SK-N-SH (cell line): ENCODE results near the gene TMEM44. TPM values are rescaled to one million over a fixed set of nuclear protein-coding genes. Genes with fewer than 3 reads are reported as not detected.

Experiments
- CTCF ChIA-PET: fragments of 300-600, 350-600 bp; formaldehyde crosslinking; extraction: SDS; loops from one replicate; lab custom pipeline; 2021; lab: Yijun Ruan, JAX
- POLR2A ChIA-PET: fragments of 350-600 bp; sonication (Branson Sonifier 250); formaldehyde crosslinking; extraction: SDS; loops from one replicate; lab custom pipeline; 2020; ENCODE audit warnings: antibody characterized with exemption, inconsistent platforms; lab: Yijun Ruan, JAX
- DNase-seq: peaks from one replicate; pipeline ENCODE4 v3.0.0; 2012
- H2AFZ ChIP-seq: fragments of 200-600 bp; sonication (generic); 2 replicates; pipeline ENCODE4 v1.8.1; 2016; ENCODE audit warnings: antibody characterized with exemption, mild to moderate bottlenecking, low read depth
- H3F3A ChIP-seq: fragments of 200-600 bp; sonication (generic); replicated peaks from 2 replicates; pipeline ENCODE3; 2016; ENCODE audit warnings: antibody characterized with exemption, mild to moderate bottlenecking; ENCODE audit not compliant: insufficient read depth
- H3K27ac ChIP-seq, 2 experiments: fragments of 200-500 bp in 1 of 2; fragments of 200-600 bp in 1 of 2; sonication (Bioruptor generic) in 1 of 2; sonication (generic), shearing (Covaris generic) in 1 of 2; 2 replicates each; pipeline versions ENCODE4 v1.5.1 to v1.6.1; 2014 to 2016; ENCODE audit warnings: low read depth in 2 of 2, inconsistent platforms in 1 of 2, low read length in 1 of 2, mild to moderate bottlenecking in 1 of 2, mixed read lengths in 1 of 2
- H3K27me3 ChIP-seq: fragments of 200-600 bp; sonication (generic), shearing (Covaris generic); 2 replicates; pipeline ENCODE4 v1.6.1; 2016; ENCODE audit warnings: mixed run types; ENCODE audit not compliant: insufficient read depth
- H3K36me3 ChIP-seq, 2 experiments: fragments of 200-500 bp in 1 of 2; fragments of 200-600 bp in 1 of 2; sonication (Bioruptor generic) in 1 of 2; sonication (generic) in 1 of 2; replicated peaks in 1 of 2; 2 replicates each; pipeline versions ENCODE3 to v1.5.1; 2014 to 2016; ENCODE audit warnings: low read length in 1 of 2, mild to moderate bottlenecking in 1 of 2; ENCODE audit not compliant: insufficient read depth in 2 of 2, control insufficient read depth in 1 of 2
- H3K4me1 ChIP-seq, 2 experiments: fragments of 200-500 bp in 1 of 2; fragments of 200-600 bp in 1 of 2; sonication (Bioruptor generic) in 1 of 2; sonication (generic), shearing (Covaris generic) in 1 of 2; 2 replicates each; pipeline versions ENCODE4 v1.5.1 to v1.6.1; 2014 to 2016; ENCODE audit warnings: low read depth in 1 of 2, low read length in 1 of 2, mixed run types in 1 of 2; ENCODE audit not compliant: insufficient read depth in 2 of 2, control insufficient read depth in 1 of 2
- H3K4me2 ChIP-seq: fragments of 200-600 bp; sonication (generic), shearing (Covaris generic); 2 replicates; pipeline ENCODE4 v1.6.1; 2017; ENCODE audit warnings: mixed run types
- H3K4me3 ChIP-seq, 2 experiments: fragments of 200-500 bp in 1 of 2; fragments of 200-600 bp in 1 of 2; sonication (Bioruptor generic) in 1 of 2; sonication (generic), shearing (Covaris generic) in 1 of 2; 2 replicates each; pipeline versions ENCODE4 v1.5.1 to v1.8.1; 2014 to 2016; ENCODE audit warnings: low read depth in 2 of 2, inconsistent platforms in 1 of 2, low read length in 1 of 2, mild to moderate bottlenecking in 1 of 2, mixed read lengths in 1 of 2, moderate library complexity in 1 of 2
- H3K79me2 ChIP-seq: fragments of 200-600 bp; sonication (generic); 2 replicates; pipeline ENCODE4 v1.8.1; 2017; ENCODE audit warnings: mild to moderate bottlenecking; ENCODE audit not compliant: insufficient read depth
- H3K9ac ChIP-seq: fragments of 200-600 bp; sonication (generic); 2 replicates; pipeline ENCODE4 v1.6.1; 2017; ENCODE audit warnings: mixed run types
- H3K9me2 ChIP-seq: fragments of 200-600 bp; sonication (generic); 2 replicates; pipeline ENCODE4 v1.6.1; 2017; ENCODE audit warnings: mixed run types
- H3K9me3 ChIP-seq: fragments of 200-600 bp; sonication (generic); 2 replicates; pipeline ENCODE4 v1.6.1; 2017; ENCODE audit warnings: mixed run types, mild to moderate bottlenecking, moderate library complexity
- H4K20me1 ChIP-seq: fragments of 200-600 bp; sonication (generic); 2 replicates; pipeline ENCODE4 v1.6.1; 2017; ENCODE audit warnings: mild to moderate bottlenecking, mixed run types; ENCODE audit not compliant: insufficient read depth
- ELF1 ChIP-seq: IDR thresholded peaks from 2 replicates; pipeline ENCODE4 v1.4.0; 2012
- EP300 ChIP-seq, 2 experiments: IDR thresholded peaks; 2 replicates each; pipeline versions ENCODE4 v1.4.0 to v1.6.1; 2012; ENCODE audit warnings: borderline replicate concordance in 1 of 2, low read depth in 1 of 2, low read length in 1 of 2
- GABPA ChIP-seq: IDR thresholded peaks from 2 replicates; pipeline ENCODE4 v1.4.0; 2012; ENCODE audit warnings: low read depth, mild to moderate bottlenecking
- GATA2 ChIP-seq: sonication (generic); formaldehyde crosslinking; IDR thresholded peaks from 2 replicates; pipeline ENCODE4 v1.5.0; 2020; ENCODE audit warnings: mild to moderate bottlenecking, missing genetic modification reagents
- NFIC ChIP-seq: IDR thresholded peaks from 2 replicates; pipeline ENCODE4 v1.4.0; 2012; ENCODE audit warnings: borderline replicate concordance
- NRF1 ChIP-seq: IDR thresholded peaks from 2 replicates; pipeline ENCODE4 v1.6.1; 2012; ENCODE audit warnings: low read depth, mild to moderate bottlenecking, low read length
- POLR2AphosphoS5 ChIP-seq: IDR thresholded peaks from 2 replicates; pipeline ENCODE4 v1.6.1; 2012; ENCODE audit warnings: low read depth, low read length
- RFX5 ChIP-seq: IDR thresholded peaks from 2 replicates; pipeline ENCODE4 v1.6.1; 2012; ENCODE audit warnings: mild to moderate bottlenecking, improper control_type of control experiment, low read length
- TAF1 ChIP-seq: IDR thresholded peaks from 2 replicates; pipeline ENCODE4 v1.6.1; 2012; ENCODE audit warnings: low read depth, mild to moderate bottlenecking, low read length, moderate library complexity, borderline replicate concordance
- YY1 ChIP-seq: IDR thresholded peaks from 2 replicates; pipeline ENCODE4 v1.4.0; 2012; ENCODE audit warnings: low read depth, mild to moderate bottlenecking
- WGBS: methylation state at CpG from one replicate; pipeline ENCODE4 v1.1.6; 2017; ENCODE audit warnings: low lambda C conversion rate; 5-methylcytosine and 5-hydroxymethylcytosine counted together
- polyA plus RNA-seq, 3 experiments: library from polyadenylated mRNA; depleted of rRNA; stranded (reverse); fragments of >200 nt; gene quantifications; 2 replicates each; pipeline ENCODE4 v1.2.3, GENCODE V29; 2012
- TF ChIP-seq, protein P1 (sequence below): IDR thresholded peaks from 2 replicates; pipeline ENCODE4; 2012
- TF ChIP-seq, protein P2 (sequence below): fragments of 150-350 bp; IDR thresholded peaks from 2 replicates; pipeline ENCODE4 v1.6.1; 2016; ENCODE audit warnings: mild to moderate bottlenecking, low read depth, low read length
- TF ChIP-seq, protein P3 (sequence below): IDR thresholded peaks from 2 replicates; pipeline ENCODE4 v1.4.0; 2012; ENCODE audit warnings: low read depth, borderline replicate concordance
- TF ChIP-seq, protein P4 (sequence below): IDR thresholded peaks from 2 replicates; pipeline ENCODE4 v1.6.1; 2012; ENCODE audit warnings: mild to moderate bottlenecking, low read depth, low read length, moderate library complexity

The TMEM44 gene
- polyA plus RNA-seq, 1 of the 3 experiments (the other 2 are of a cell fraction) = 22.6 TPM

DNA sequence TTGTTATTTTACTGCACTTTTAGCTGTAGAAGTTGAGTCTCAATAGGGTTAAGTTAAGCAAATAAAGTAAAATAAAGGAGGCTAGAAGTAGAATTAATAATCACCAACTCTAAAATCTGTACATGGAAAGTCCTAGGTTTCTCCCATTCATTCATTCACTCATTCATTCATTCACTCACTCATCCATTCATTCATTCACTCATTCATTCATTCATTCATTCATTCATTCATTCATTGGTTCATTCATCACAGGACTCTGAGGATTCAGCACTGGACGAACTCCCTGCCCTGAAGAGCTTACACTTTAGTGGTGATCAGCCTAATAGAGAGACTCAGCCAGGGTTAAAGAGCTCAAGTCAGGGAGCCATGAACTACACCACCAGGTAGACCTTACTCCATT, 43.3 kb upstream of the TMEM44 start:
- H2AFZ ChIP-seq = no peak overlapping the region
- H3K4me2 ChIP-seq = no peak overlapping the region
- H3K79me2 ChIP-seq = peaks cover 5% of the 10 kb centered on the region
- 27% methylated on average over 1 of the region's 1 CpG for WGBS
- no peaks in the 10 kb centered on the region for H3K9me2 ChIP-seq
- CTCF ChIA-PET = interaction anchor here (1.7 kb wide), 1 partner anchor 430 kb away, joined by 4 read pairs; no protein-coding TSS in a partner anchor
- TF ChIP-seq EP300 (IDR thresholded peaks at IDR 0.05; ENCODE audit: borderline replicate concordance in 1 of 2, low read depth in 1 of 2, low read length in 1 of 2) (no peak), RFX5 (no peak), POLR2AphosphoS5 (no peak), NFIC (no peak), GABPA (no peak), TAF1 (no peak), YY1 (no peak), GATA2 (CRISPR knock-in tag) (no peak), ELF1 (no peak), NRF1 (no peak)
- TF ChIP-seq, protein P1, sequence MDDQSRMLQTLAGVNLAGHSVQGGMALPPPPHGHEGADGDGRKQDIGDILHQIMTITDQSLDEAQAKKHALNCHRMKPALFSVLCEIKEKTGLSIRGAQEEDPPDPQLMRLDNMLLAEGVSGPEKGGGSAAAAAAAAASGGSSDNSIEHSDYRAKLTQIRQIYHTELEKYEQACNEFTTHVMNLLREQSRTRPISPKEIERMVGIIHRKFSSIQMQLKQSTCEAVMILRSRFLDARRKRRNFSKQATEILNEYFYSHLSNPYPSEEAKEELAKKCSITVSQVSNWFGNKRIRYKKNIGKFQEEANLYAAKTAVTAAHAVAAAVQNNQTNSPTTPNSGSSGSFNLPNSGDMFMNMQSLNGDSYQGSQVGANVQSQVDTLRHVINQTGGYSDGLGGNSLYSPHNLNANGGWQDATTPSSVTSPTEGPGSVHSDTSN = no peak
- TF ChIP-seq, protein P2, sequence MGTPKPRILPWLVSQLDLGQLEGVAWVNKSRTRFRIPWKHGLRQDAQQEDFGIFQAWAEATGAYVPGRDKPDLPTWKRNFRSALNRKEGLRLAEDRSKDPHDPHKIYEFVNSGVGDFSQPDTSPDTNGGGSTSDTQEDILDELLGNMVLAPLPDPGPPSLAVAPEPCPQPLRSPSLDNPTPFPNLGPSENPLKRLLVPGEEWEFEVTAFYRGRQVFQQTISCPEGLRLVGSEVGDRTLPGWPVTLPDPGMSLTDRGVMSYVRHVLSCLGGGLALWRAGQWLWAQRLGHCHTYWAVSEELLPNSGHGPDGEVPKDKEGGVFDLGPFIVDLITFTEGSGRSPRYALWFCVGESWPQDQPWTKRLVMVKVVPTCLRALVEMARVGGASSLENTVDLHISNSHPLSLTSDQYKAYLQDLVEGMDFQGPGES = no peak
- TF ChIP-seq, protein P3, sequence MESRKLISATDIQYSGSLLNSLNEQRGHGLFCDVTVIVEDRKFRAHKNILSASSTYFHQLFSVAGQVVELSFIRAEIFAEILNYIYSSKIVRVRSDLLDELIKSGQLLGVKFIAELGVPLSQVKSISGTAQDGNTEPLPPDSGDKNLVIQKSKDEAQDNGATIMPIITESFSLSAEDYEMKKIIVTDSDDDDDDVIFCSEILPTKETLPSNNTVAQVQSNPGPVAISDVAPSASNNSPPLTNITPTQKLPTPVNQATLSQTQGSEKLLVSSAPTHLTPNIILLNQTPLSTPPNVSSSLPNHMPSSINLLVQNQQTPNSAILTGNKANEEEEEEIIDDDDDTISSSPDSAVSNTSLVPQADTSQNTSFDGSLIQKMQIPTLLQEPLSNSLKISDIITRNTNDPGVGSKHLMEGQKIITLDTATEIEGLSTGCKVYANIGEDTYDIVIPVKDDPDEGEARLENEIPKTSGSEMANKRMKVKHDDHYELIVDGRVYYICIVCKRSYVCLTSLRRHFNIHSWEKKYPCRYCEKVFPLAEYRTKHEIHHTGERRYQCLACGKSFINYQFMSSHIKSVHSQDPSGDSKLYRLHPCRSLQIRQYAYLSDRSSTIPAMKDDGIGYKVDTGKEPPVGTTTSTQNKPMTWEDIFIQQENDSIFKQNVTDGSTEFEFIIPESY = no peak
- TF ChIP-seq, protein P4, sequence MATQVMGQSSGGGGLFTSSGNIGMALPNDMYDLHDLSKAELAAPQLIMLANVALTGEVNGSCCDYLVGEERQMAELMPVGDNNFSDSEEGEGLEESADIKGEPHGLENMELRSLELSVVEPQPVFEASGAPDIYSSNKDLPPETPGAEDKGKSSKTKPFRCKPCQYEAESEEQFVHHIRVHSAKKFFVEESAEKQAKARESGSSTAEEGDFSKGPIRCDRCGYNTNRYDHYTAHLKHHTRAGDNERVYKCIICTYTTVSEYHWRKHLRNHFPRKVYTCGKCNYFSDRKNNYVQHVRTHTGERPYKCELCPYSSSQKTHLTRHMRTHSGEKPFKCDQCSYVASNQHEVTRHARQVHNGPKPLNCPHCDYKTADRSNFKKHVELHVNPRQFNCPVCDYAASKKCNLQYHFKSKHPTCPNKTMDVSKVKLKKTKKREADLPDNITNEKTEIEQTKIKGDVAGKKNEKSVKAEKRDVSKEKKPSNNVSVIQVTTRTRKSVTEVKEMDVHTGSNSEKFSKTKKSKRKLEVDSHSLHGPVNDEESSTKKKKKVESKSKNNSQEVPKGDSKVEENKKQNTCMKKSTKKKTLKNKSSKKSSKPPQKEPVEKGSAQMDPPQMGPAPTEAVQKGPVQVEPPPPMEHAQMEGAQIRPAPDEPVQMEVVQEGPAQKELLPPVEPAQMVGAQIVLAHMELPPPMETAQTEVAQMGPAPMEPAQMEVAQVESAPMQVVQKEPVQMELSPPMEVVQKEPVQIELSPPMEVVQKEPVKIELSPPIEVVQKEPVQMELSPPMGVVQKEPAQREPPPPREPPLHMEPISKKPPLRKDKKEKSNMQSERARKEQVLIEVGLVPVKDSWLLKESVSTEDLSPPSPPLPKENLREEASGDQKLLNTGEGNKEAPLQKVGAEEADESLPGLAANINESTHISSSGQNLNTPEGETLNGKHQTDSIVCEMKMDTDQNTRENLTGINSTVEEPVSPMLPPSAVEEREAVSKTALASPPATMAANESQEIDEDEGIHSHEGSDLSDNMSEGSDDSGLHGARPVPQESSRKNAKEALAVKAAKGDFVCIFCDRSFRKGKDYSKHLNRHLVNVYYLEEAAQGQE = no peak
- H3K9me3 ChIP-seq = no peaks in the 10 kb centered on the region
- DNase-seq = no peak
- H3K9ac ChIP-seq = no peak overlapping the region
- H3F3A ChIP-seq = no peaks in the 10 kb centered on the region
- peaks cover 0 to 2% of the 10 kb centered on the region in 2 experiments; a peak in 3 of 4 replicates for H3K4me1 ChIP-seq
- H4K20me1 ChIP-seq = no peaks in the 10 kb centered on the region
- no peaks in the 10 kb centered on the region for H3K36me3 ChIP-seq
- H3K27me3 ChIP-seq = no peaks in the 10 kb centered on the region
- H3K27ac ChIP-seq = no peak overlapping the region
- POLR2A ChIA-PET = no interaction called here
- no peak overlapping the region for H3K4me3 ChIP-seq
